HG02870 (cell line): ENCODE results near the gene JAML.

Experiments used
- ATAC-seq: cut with Tn5 transposase; IDR thresholded peaks from one replicate; pipeline ENCODE4 v1.9.1; 2021; ENCODE audit warnings: mild to moderate bottlenecking, moderate library complexity; ENCODE audit not compliant: unreplicated experiment

The JAML gene

DNA sequence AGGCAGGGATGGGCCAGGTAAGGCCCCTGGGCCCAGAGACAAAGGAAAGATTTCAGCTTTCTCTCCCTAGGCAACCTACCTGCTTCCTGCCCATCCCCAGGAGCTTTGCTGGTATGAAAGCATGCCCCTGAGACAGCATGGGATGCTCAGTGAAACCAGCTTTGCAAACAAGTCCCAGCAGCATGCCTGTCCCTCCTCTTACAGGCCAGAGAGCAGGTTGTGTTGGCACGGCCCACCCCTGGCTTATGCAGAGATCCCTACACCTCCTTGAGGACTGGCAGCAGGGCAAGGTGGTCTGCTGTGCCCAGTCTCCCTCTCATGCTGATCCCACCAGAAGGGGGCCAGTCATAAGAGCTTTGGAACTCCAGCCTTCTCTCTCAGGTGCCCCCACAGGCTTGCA lies 75.3 kb downstream of the JAML start:
- no peak for ATAC-seq

DNA sequence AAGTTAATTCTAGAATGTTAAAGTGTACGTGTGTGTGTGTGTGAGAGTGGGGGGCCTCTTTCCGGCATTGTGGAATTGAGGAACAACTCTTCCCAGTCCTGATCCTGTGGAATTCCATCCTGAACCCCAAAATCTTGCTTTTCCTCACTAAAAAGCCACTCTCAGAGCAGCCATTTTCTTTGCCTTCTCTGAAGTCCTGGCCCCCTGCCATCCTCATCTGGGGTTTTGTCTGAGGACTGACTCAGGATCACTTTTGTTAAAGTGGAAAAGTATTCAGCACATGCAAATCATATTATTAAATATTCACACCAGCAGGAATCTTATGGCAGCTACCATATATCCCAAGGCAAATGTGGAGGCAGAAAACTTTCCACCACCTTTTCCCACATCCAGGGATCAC lies 76.0 kb downstream of the JAML start:
- ATAC-seq = no peak

DNA sequence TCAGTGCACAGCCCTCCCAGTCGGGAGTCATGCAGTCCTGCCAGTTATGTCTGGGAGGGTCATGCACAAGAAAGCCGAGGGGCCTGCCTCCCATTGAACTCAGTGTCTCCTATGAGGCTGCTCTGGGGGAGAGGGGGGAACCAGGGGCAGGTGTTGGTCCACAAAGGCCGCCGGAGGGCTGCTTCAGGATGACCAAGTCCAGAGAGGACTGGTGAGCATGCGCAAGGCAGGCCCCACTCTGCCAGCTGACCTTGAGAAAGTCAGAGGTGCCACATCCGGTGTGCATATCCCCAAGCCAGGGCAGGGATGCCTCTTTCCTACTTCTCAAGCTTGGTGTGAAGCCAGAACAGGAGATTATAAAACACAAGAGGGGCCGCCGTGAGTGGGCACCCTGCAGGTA lies 76.6 kb downstream of the JAML start:
- no peak for ATAC-seq

DNA sequence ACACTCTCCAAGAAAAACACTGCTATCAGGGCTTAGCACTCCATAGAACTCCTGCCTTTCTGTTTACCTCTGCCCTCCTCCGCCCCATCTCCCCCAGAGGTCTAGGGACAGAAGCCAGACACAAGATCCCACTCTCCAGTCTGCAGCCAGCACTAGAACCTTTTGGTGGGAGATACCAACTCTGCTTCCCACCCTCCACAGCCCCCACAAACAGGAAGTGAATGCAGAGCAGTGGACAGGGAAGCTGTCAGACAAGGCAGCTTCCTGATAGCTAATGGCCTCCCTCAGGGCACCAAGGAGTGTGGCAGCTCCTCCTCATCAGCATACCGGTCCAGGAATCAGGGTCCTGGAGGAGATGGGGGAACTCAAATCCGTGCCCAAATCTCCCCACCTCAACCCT lies 77.3 kb downstream of the JAML start:
- no peak for ATAC-seq

DNA sequence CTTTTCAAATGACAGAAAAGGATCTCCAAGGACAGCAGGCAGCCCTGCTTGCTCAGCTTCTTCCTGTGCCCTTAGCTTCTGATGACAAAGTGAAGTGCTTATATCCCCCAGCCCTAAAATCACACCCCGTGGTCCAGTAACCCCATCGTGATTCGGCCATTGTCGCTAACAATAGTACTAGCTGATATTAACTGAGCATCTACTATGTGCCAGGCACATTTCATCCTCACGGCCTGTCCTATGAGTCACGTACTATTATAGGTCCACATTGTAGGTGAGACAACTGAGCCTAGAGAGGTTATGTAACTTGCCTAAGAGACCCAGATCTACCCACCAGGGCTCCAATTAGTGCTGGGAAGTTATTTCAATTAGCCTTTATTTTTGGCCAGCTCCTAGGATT lies 78.3 kb downstream of the JAML start:
- no peak for ATAC-seq

DNA sequence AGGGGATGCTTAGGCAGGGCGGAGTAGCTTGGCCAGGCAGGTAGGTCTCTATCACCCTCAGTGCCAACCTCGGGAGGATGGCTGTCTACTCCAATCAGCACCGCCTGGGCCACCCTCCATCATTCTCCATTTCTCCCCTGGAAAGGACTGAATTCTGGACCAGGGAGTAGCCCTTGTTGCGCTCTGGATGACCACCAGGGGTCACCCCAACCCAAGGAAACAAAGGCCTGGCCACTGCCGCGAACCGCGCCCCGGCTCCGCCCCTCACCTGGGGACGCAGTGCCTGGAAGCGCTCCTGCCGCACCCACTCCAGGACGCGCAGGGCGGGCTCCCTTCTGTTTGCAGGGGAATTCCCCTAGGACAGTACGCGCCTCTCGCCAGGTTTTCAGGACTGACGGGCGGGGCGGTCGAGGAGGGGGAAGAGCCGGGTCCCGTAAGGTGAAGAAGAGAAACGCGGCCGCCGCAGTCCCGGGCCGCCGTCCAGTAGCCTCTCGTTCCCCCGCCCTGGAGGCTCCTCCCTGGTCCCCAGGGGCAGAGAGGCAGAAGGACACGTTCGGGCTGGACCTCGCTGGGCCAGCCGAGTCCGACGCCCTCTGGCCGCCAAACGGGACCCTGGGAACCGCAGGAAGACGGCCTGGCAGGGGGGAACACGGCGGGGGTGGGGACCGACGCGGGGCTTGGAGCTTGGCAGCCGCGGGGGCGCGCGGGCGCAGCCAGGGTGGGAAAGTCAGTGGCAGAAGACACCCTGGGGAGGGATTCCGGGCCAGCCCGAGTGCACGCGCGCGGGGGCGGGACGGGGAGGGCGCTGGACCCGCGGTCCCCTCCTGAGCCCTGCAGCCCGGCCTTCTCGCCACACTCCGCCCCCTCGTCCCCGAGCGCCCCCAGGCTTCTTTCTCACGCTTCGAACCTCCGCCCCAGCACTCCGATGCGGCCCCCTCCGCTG lies 79.3 kb downstream of the JAML start:
- peak; percentile 66 for ATAC-seq

DNA sequence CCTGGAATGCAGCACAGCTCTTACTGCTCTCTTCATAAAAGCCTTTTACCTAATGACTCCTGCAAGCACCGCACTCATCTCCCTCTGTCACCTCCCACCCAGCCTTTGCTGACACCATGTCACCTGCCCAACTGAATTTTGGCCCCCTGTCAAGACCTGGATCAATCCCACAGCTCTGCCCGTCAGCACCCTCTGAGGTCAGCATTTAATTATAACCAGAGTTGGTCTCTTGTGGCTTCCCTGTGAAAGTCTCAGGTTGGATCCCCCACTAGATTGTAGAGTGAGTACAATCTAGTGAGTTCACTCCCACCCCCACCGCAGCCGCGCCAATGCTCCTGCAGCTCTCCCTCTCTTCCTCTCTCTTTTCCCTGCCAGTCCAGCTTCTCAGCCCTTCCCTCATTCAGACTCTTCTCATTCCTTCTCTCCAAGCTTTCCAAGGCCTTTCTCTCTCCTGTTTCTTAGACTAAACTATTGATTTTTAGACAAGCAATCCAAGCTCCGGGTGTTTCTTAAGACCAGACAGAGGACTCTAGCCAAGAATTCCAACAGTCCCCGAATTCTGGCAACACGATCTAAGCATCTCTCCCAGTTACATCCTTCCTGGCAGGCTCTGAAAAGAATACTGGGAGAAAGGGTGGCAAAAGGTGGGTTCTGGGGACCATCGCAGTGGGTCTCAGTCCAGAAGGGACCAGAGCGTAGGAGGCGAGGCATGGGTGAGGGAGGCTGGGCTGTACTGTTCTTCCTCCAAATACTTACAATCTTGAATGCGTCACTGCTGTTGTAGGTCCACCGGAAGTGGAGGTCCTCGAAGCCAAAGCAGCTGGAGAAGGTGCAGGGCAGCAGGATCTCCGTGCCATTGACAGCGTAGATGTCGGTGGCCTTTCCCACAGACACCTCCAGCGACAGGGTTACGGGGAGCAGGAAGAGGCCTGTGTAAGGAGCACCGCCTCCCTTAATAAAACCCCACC lies 80.2 kb downstream of the JAML start:
- ATAC-seq = no peak
